Neural cell (in vitro differentiated cells): ENCODE data around the gene ASCC2. TPM values are rescaled to one million over a fixed set of nuclear protein-coding genes. Genes with fewer than 3 reads are reported as not detected.

ENCODE experiments used
- H2AFZ ChIP-seq: fragments of 200-600, 300-800 bp; sonication (generic), shearing (Covaris generic); 2 replicates; pipeline ENCODE4 v1.6.0; 2014; ENCODE audit warnings: low read depth, mild to moderate bottlenecking, antibody characterized with exemption, low read length, moderate library complexity
- H3F3A ChIP-seq: fragments of 200-600 bp; shearing (Covaris generic); 2 replicates; pipeline ENCODE4 v1.6.1; 2016; ENCODE audit warnings: mild to moderate bottlenecking, moderate library complexity, mixed read lengths, antibody characterized with exemption, low read length; ENCODE audit not compliant: insufficient read depth, poor library complexity, severe bottlenecking
- H3K27ac ChIP-seq: fragments of 200-600, 300-800 bp; sonication (generic), shearing (Covaris generic); 2 replicates; pipeline ENCODE4 v1.5.1; 2014; ENCODE audit warnings: mild to moderate bottlenecking, low read length, moderate library complexity
- H3K27me3 ChIP-seq: fragments of 300-800, 200-600 bp; sonication (generic), shearing (Covaris generic); 2 replicates; pipeline ENCODE4 v1.6.0; 2014; ENCODE audit warnings: mild to moderate bottlenecking, low read depth, low read length, moderate library complexity; ENCODE audit not compliant: insufficient read depth
- H3K36me3 ChIP-seq: fragments of 300-800, 200-600 bp; sonication (generic), shearing (Covaris generic); 2 replicates; pipeline ENCODE4 v1.5.1; 2014; ENCODE audit warnings: mild to moderate bottlenecking, antibody characterized with exemption, low read length, moderate library complexity; ENCODE audit not compliant: insufficient read depth
- H3K4me2 ChIP-seq: fragments of 300-800, 200-600 bp; sonication (generic), shearing (Covaris generic); 2 replicates; pipeline ENCODE4 v1.6.0; 2014; ENCODE audit warnings: mild to moderate bottlenecking, low read length
- H3K4me3 ChIP-seq: fragments of 300-800, 200-600 bp; sonication (generic), shearing (Covaris generic); 2 replicates; pipeline ENCODE4 v1.5.1; 2014; ENCODE audit warnings: mild to moderate bottlenecking, low read length, moderate library complexity
- H3K79me2 ChIP-seq: fragments of 200-600 bp; shearing (Covaris generic); replicated peaks from 2 replicates; pipeline ENCODE4 v1.6.0; 2014; ENCODE audit warnings: mild to moderate bottlenecking, low read length, moderate library complexity; ENCODE audit not compliant: insufficient read depth
- H3K9ac ChIP-seq: fragments of 300-800, 200-600 bp; sonication (generic), shearing (Covaris generic); 2 replicates; pipeline ENCODE4 v1.6.1; 2016; ENCODE audit warnings: mild to moderate bottlenecking, low read length, mixed read lengths
- H3K9me2 ChIP-seq: fragments of 200-600 bp; shearing (Covaris generic); 2 replicates; pipeline ENCODE4 v1.6.1; 2016; ENCODE audit warnings: mild to moderate bottlenecking, low read length, mixed read lengths; ENCODE audit not compliant: insufficient read depth
- H3K9me3 ChIP-seq: fragments of 200-600, 300-800 bp; sonication (generic), shearing (Covaris generic); 2 replicates; pipeline ENCODE4 v1.6.1; 2016; ENCODE audit warnings: mild to moderate bottlenecking, mixed run types, low read length, moderate library complexity, mixed read lengths
- H4K20me1 ChIP-seq: fragments of 200-600 bp; shearing (Covaris generic); 2 replicates; pipeline ENCODE4 v1.6.1; 2016; ENCODE audit warnings: mild to moderate bottlenecking, mixed run types; ENCODE audit not compliant: insufficient read depth
- EP300 ChIP-seq: fragments of 450-650 bp; conservative IDR thresholded peaks from 2 replicates; pipeline ENCODE4 v1.6.1; 2014; ENCODE audit warnings: antibody characterized with exemption, mild to moderate bottlenecking, moderate library complexity; ENCODE audit not compliant: poor library complexity, severe bottlenecking
- EZH2 ChIP-seq: fragments of 200-600, 300-800 bp; shearing (Covaris generic), sonication (generic); IDR thresholded peaks from 2 replicates; pipeline ENCODE4 v1.6.1; 2014; ENCODE audit warnings: antibody characterized with exemption, low read length, borderline replicate concordance, mild to moderate bottlenecking; ENCODE audit not compliant: insufficient read depth, poor library complexity, severe bottlenecking
- MXI1 ChIP-seq: fragments of 450-650 bp; conservative IDR thresholded peaks from 2 replicates; pipeline ENCODE4 v1.6.1; 2014; ENCODE audit warnings: antibody characterized with exemption, mild to moderate bottlenecking; ENCODE audit not compliant: poor library complexity, severe bottlenecking
- POLR2AphosphoS5 ChIP-seq: IDR thresholded peaks from 2 replicates; pipeline ENCODE4 v1.6.1; 2012
- RAD21 ChIP-seq: fragments of 450-650 bp; conservative IDR thresholded peaks from 2 replicates; pipeline ENCODE4 v1.6.1; 2014; ENCODE audit warnings: antibody characterized with exemption, mild to moderate bottlenecking, moderate library complexity
- SMC3 ChIP-seq: fragments of 450-650 bp; conservative IDR thresholded peaks from 2 replicates; pipeline ENCODE4 v1.6.1; 2014; ENCODE audit warnings: antibody characterized with exemption, mild to moderate bottlenecking, moderate library complexity; ENCODE audit not compliant: poor library complexity
- TAF1 ChIP-seq: IDR thresholded peaks from 2 replicates; pipeline ENCODE4 v1.6.1; 2012; ENCODE audit warnings: low read depth
- polyA plus RNA-seq: library from polyadenylated mRNA; depleted of rRNA; stranded (reverse); fragments of >200 nt; gene quantifications from 2 replicates; pipeline ENCODE4 v1.2.3, GENCODE V29; 2014
- TF ChIP-seq, protein P1 (sequence below): IDR thresholded peaks from 2 replicates; pipeline ENCODE4 v1.6.1; 2012; ENCODE audit warnings: borderline replicate concordance
- TF ChIP-seq, protein P2 (sequence below): fragments of 450-650 bp; IDR thresholded peaks from 2 replicates; pipeline ENCODE4 v1.5.1; 2014; ENCODE audit warnings: antibody characterized with exemption, mild to moderate bottlenecking, moderate library complexity; ENCODE audit not compliant: poor library complexity, severe bottlenecking

The ASCC2 gene
- polyA plus RNA-seq, 1 donor from 2014 or later = 26.2 TPM

DNA sequence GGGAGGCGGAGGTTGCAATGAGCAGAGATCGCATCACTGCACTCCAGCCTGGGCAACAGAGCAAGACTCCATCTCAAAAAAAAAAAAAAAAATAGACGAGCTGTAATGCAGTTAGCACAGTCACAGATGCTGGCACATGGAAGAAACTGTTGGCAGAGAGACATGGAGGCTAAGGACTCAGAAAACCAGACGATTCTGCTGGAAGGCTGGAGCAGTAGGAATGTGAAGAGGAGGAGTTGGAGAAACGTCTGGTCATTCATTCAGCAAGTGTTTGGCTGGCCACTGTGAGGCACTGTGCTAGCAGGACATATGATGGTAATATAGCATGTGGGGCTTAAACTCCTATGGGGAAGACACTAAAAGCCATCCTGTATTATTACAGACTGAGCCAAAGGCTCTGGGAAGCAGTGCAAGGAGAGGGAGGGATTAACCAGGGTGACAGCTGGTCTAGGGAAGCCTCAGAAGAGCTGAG lies 65.9 kb downstream of the ASCC2 start:
- Histone ChIP-seq H3K4me2 (no peak overlapping the region), H3F3A (no peaks in the 10 kb centered on the region), H3K79me2 (peaks cover 12% of the 10 kb centered on the region), H3K9me3 (no peaks in the 10 kb centered on the region), H3K36me3 (no peaks in the 10 kb centered on the region), H3K27me3 (no peaks in the 10 kb centered on the region), H3K9ac (no peak overlapping the region), H3K4me3 (no peak overlapping the region), H3K27ac (no peak overlapping the region), H2AFZ (no peak overlapping the region), H3K9me2 (no peaks in the 10 kb centered on the region), H4K20me1 (no peaks in the 10 kb centered on the region)
- TF ChIP-seq, protein P1, sequence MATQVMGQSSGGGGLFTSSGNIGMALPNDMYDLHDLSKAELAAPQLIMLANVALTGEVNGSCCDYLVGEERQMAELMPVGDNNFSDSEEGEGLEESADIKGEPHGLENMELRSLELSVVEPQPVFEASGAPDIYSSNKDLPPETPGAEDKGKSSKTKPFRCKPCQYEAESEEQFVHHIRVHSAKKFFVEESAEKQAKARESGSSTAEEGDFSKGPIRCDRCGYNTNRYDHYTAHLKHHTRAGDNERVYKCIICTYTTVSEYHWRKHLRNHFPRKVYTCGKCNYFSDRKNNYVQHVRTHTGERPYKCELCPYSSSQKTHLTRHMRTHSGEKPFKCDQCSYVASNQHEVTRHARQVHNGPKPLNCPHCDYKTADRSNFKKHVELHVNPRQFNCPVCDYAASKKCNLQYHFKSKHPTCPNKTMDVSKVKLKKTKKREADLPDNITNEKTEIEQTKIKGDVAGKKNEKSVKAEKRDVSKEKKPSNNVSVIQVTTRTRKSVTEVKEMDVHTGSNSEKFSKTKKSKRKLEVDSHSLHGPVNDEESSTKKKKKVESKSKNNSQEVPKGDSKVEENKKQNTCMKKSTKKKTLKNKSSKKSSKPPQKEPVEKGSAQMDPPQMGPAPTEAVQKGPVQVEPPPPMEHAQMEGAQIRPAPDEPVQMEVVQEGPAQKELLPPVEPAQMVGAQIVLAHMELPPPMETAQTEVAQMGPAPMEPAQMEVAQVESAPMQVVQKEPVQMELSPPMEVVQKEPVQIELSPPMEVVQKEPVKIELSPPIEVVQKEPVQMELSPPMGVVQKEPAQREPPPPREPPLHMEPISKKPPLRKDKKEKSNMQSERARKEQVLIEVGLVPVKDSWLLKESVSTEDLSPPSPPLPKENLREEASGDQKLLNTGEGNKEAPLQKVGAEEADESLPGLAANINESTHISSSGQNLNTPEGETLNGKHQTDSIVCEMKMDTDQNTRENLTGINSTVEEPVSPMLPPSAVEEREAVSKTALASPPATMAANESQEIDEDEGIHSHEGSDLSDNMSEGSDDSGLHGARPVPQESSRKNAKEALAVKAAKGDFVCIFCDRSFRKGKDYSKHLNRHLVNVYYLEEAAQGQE = no peak
- TF ChIP-seq TAF1 (no peak), RAD21 (no peak), POLR2AphosphoS5 (no peak), EP300 (no peak), MXI1 (no peak), SMC3 (no peak), EZH2 (no peak)
- TF ChIP-seq, protein P2, sequence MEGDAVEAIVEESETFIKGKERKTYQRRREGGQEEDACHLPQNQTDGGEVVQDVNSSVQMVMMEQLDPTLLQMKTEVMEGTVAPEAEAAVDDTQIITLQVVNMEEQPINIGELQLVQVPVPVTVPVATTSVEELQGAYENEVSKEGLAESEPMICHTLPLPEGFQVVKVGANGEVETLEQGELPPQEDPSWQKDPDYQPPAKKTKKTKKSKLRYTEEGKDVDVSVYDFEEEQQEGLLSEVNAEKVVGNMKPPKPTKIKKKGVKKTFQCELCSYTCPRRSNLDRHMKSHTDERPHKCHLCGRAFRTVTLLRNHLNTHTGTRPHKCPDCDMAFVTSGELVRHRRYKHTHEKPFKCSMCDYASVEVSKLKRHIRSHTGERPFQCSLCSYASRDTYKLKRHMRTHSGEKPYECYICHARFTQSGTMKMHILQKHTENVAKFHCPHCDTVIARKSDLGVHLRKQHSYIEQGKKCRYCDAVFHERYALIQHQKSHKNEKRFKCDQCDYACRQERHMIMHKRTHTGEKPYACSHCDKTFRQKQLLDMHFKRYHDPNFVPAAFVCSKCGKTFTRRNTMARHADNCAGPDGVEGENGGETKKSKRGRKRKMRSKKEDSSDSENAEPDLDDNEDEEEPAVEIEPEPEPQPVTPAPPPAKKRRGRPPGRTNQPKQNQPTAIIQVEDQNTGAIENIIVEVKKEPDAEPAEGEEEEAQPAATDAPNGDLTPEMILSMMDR = no peak

DNA sequence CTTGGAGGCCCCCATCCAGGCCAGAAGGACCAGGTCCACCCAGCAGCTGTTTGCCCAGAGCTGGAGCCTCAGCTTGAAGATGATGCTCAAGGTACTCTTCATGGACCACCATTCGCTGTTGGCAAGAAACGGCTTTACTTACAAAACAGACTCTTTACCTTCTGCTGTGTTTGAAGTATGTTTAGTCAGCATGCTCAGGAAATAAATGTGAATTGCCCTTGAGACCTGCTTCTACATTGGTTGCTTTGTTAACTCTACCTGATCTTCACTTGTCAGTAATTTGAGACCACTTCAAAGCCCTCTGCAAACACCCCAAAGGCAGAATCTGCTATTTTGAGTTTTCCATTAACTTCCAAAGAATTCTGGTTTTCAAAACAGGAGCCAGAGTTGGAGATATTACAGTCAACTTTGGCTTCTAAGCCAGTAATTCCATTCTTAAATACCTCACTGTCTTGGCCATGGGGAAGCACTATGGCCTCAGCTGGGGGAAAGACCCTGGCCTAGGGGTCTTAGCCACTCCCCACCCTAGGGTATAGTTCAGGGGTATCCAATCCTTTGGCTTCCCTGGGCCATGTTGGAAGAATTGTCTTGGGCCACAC lies 68.3 kb downstream of the ASCC2 start:
- H3K9me3 ChIP-seq = no peaks in the 10 kb centered on the region
- no peaks in the 10 kb centered on the region for H4K20me1 ChIP-seq
- H3K9me2 ChIP-seq = no peaks in the 10 kb centered on the region
- no peak overlapping the region for H3K9ac ChIP-seq
- no peaks in the 10 kb centered on the region for H3K36me3 ChIP-seq
- H3K4me2 ChIP-seq = no peak overlapping the region
- TF ChIP-seq MXI1 (no peak), EZH2 (no peak), EP300 (no peak)
- TF ChIP-seq, protein P1 = no peak
- TF ChIP-seq, protein P2 = no peak
- peaks cover 16% of the 10 kb centered on the region for H3K79me2 ChIP-seq
- no peaks in the 10 kb centered on the region for H3F3A ChIP-seq
- H3K27me3 ChIP-seq = no peaks in the 10 kb centered on the region
- H3K4me3 ChIP-seq = no peak overlapping the region
- H2AFZ ChIP-seq = no peak overlapping the region
- H3K27ac ChIP-seq = no peak overlapping the region
